Testis (tissue), 2 donors: ENCODE measurements around the gene STK38.

Experiments
- POLR2A ChIP-seq: fragments of 450-650 bp; IDR thresholded peaks from one replicate; pipeline ENCODE4 v1.6.1; 2017; ENCODE audit warnings: antibody characterized with exemption, mild to moderate bottlenecking, moderate library complexity
- TF ChIP-seq, protein P1 (sequence below), 3 experiments: fragments of 450-650 bp in 2 of 3; fragments of 200-600 bp in 1 of 3; sonication (generic) in 1 of 3; IDR thresholded peaks; one replicate each; pipeline ENCODE4 v1.5.1; 2016 to 2019; ENCODE audit warnings: antibody characterized with exemption in 3 of 3, mild to moderate bottlenecking in 2 of 3, moderate library complexity in 1 of 3

DNA sequence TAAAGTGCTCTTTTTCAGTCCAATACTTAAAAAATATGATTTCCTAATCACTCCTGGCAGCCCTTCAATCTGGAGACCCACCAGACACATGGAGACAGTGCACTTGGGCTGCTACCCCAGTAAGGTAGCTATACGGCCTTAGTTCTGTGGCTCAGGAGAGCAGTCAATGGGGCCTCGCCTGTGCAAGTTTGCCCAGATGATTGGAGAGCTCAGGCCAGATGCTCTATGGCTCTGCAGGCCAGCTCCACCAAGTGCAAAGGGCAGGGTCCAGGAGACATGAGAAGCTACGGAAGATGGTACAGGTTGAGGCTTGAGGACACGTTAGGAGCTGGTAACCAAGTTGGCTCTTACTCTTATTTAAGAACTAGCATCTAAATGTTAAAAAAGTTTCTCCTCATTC is 30.7 kb downstream of the STK38 start:
- TF ChIP-seq POLR2A: no peak
- TF ChIP-seq, protein P1, sequence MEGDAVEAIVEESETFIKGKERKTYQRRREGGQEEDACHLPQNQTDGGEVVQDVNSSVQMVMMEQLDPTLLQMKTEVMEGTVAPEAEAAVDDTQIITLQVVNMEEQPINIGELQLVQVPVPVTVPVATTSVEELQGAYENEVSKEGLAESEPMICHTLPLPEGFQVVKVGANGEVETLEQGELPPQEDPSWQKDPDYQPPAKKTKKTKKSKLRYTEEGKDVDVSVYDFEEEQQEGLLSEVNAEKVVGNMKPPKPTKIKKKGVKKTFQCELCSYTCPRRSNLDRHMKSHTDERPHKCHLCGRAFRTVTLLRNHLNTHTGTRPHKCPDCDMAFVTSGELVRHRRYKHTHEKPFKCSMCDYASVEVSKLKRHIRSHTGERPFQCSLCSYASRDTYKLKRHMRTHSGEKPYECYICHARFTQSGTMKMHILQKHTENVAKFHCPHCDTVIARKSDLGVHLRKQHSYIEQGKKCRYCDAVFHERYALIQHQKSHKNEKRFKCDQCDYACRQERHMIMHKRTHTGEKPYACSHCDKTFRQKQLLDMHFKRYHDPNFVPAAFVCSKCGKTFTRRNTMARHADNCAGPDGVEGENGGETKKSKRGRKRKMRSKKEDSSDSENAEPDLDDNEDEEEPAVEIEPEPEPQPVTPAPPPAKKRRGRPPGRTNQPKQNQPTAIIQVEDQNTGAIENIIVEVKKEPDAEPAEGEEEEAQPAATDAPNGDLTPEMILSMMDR (IDR thresholded peaks at IDR 0.05): no peak
